Measurements from ENCODE around the gene RAB4A.

The RAB4A gene

GRCh38 chr1:229340496-229340895, 69.6 kb downstream of the RAB4A start:
- no peak for DNase-seq

- peak; percentile 88 for DNase-seq
These were observed 71.1 kb downstream of the RAB4A start for GRCh38 chr1:229341774-229342655.

DNA sequence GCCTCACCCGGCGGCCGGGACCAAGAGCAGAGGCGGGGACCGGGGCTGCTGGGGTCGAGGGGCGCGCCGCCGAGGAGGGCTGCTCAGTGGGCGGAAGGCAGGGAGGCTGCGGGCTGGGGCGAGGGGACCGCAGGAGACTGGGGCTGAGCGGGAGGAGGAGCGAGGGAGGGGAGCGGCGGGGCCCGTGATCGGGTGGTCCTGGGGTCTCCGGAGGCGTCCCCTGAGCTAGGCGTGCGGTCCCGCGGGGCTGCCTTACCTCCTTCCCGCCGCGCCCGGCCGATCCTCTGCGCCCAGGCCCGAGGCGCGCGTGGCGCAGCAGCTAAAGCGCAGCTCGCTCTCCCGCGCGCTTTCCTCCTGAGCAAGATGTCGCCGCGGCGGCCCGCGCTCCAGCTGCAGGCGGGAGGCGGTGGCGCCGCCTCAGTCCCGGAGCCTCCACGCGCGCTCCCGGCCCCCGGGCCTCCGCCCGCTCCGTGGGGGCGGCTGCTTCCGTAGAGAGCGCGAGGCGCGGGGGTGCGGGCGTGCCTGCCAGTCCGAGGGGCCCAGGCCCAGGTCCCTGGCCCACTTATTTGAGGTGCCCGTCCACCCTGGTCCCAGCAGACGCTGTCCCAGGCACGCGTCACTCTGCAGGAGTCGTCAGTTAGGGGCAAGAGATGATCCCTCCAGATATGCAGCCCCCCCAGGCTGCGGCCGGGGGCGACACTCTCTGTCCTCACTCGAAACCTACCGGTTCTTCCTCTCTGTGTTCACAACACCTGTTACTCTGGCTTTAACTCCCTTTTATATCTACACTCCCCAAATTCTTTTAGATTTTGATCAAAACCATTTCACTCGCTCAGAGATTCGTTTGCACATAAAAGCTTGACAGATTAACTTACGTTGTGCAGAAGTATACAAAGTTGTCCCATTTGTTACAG, 72.0 kb downstream of the RAB4A start, which contains the start of gene CCSAP:
CCSAP (minus strand) TSS at position 392 of the 914 bp plus-strand sequence. CDS start 582 bp downstream, outside the sequence.
- DNase-seq: peak; percentile 54

- DNase-seq: no peak
These were observed 73.2 kb downstream of the RAB4A start for GRCh38 chr1:229344139-229344538.

DNA sequence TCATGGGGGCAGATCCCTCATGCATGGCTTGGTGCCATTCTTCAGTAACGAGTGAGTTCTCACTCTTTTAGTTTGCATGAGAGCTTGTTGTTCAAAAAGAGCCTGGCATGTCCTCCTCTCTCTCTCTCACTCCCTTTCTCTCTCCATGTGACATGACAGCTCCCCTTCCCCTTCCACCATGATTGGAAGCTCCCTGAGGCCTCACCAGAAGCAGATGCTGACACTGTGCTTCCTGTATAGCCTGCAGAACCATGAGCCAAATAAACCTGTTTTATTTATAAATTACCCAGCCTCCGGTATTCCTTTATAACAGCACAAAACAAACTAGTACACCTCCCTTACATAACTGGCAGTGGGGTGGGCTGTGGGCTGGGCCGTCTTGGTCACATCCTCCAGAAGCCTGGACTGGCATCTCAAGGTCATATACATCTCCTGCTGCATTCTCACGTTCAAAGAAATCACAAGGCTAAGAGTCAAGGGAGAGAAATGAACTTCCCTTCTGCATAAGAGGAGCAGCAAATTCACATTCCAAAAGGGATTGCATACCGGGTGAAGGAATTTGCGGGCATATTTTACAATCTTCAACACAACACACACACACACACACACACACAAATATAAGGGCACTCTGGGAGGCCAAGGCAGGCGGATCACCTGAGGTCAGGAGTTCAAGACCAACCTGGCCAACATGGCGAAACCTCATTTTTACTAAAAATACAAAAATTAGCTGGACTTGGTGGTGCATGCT, 74.2 kb downstream of the RAB4A start:
- DNase-seq: no peak

DNA sequence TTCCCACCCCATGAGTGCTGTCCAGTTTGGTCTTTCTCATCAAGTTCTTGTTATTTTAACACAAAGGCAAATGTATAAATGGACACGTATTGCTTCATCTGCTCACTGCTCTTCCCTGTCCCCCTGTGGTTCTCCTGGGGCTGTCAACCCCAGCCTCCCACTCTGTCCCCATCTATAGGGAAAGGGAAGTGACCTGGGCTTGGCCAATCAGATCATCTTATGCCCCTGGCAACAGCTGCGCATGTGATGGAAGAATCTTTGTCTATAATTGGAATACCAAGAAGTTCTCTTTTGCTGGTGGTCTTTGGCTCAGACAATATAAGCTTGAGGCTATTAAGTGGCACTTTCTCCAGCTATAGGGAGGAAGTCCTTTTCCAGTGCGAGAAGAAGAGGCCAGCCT, 76.6 kb downstream of the RAB4A start:
- no peak for DNase-seq

DNA sequence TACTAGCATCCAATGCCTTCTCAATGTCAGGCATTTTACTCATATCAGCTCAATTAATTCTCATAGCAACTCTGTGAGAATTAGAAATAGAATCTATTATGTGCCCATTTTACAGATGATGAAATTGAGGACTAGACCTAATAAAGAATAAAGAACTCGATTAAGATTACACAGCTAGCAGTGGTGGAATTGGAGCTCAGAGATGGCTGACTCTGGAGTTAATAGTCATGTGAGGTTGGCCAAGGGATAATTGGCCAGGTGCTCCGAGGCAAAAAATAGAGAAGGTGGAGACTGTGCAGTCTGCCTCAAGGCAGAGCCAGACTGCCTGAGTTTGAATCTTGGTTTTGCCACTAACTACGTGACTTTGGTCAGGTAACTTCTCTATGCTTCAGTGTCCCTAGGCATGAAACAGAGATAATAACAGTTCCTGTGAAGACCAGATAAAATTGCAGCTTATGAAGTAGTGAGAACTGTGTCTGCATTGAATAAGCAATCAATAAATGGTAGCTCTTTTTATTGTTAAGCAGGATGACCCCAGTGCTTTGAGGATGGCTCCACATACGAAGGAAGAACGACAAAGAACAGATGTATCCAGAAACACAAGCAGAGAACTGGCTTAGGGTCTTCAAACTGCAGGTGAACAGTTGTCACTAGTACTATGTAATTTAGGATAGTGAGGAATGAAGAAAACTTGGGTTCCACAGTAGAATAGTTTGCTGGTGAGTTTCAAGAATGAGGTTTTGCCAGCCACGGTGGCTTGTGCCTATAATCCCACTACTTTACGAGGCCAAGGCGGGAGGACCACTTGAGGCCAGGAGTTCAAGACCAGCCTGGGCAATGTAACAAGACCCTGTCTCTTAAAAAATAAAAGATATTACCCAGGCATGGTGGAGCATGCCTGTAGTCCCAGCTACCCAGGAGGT, 78.8 kb downstream of the RAB4A start:
- no peak for DNase-seq

DNA sequence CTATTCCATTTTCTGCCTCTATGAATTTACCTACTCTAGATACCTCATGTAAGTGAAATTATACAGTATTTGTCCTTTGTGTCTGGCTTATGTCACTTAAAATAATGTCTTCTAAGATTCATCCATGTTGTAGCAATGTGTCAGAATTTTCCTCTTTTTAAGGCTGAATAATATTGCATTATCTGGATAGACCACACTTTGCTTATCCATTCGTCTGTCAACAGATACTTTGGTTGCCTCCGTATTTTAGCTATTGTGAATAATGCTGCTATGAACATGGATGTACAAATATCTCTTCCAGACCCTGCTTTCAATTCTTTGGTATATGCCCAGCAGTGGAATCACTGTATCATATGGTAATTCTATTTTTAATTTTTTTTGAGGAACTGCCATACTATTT, 82.1 kb downstream of the RAB4A start:
- no peak for DNase-seq

DNA sequence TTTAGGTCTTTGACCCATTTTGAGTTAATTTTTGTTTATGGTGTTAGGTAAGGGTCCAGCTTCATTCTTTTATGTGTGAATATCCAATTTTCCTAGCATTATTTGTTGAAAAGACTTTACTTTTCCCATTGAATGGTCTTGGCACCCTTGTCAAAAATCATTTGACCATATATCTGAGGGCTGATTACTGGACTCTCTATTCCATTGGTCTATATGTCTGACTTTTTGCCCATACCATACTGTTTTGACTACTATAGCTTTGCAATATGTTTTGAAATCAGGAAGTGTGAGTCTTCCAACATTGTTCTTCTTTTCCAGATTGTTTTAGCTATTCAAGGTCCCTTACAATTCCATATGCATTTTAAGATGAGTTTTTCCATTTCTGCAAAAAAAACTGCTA, 83.3 kb downstream of the RAB4A start:
- DNase-seq: no peak
